NCI-H2029 (cell line): ENCODE data around the gene POLQ.
"Not testable (repeated sequence)": the region's sequence is repeated elsewhere in the genome, so short reads cannot be mapped to it uniquely, and the experiment has no call there.

Source experiments
- DNase-seq: peaks from one replicate; lab custom pipeline; 2025; lab: John Stamatoyannopoulos, UW

The POLQ gene

DNA sequence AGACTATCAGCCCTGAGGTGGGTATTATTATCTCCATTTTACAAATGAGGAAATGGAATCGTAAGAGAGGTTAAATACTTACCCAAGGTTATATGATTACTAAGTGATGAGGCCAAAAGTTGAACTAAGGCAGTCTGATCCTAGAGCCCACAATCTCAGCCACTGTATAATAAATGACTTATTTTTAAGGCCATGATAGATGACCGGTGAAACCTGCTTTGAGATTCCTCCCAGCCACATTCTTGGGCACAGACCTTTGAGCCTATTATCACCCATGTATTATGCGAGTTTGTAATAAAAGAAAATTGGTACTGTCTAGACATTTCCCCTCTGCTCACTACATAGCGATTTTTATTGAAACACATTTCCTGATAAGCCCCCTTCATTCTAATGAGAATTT, 37.4 kb downstream of the POLQ start:
- no peak for DNase-seq

DNA sequence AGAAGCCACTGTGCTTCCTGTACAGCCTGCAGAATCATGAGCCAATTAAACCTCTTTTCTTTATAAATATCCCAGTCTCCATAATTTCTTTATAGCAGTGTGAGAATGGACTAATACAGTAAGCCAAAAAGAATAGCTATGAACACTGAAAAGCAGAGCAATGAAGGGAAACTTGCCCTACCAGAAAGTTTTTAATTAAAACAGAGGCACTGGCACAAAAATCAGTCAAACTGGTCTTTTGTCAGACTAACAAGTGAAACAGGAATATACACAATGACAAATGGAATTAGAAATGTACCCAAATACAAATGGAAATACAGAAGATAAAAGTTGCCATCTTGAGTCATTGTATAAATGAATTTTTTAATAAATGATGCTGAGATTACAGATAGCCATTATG, 40.5 kb downstream of the POLQ start:
- no peak for DNase-seq

DNA sequence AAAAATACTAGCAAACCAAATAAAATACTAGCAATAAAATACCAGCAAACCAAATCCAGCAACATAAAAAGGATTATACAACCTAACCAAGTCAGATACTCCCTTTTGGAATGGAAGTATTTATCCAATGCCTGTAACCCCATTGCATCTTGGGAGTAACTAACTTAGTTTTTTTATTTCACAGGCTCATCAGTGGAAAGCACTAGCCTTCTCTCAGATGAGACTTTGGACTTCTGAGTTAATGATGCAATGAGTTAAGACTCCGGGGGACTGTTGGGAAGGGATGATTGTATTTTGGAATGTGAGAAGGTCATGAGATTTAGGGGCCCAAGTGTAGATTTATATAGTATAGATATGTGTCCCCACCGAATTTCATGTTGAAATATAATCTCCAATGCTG, 41.2 kb downstream of the POLQ start:
- no peak for DNase-seq

GRCh38 chr3:121496786-121497185, 49.0 kb downstream of the POLQ start:
- DNase-seq = no peak

- DNase-seq = no peak
Measured at GRCh38 chr3:121493431-121493830, 52.4 kb downstream of the POLQ start.

DNA sequence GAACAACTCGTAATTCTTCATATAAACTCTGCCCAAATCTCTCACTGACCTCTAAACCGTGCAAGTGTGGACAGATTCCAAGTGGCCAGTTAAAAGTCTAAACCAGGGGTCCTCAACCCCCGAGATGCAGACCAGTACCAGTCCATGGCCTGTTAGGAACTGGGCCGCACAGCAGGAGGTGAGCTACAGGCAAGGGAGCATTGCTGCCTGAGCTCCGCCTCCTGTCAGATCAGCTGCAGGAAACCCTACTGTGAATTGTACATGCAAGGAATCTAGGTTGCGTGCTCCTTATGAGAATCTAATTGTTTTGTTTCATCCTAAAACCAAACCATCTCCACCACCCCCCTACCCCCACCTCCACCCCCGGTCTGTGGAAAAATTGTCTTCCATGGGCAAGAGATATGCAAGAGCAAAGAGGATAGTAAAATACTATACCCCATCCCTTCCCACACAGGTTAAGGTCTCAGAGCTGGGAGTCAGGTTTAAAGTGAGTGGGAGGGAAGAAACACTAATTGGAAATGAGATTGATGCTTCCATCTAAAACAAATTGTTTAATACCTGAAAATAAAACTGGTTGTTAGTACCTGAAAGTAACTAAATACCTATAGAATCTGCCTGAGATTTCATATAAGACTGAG, 54.0 kb downstream of the POLQ start:
- DNase-seq = no peak

- DNase-seq = no peak
Measured at GRCh38 chr3:121490161-121490560, 55.6 kb downstream of the POLQ start.

DNA sequence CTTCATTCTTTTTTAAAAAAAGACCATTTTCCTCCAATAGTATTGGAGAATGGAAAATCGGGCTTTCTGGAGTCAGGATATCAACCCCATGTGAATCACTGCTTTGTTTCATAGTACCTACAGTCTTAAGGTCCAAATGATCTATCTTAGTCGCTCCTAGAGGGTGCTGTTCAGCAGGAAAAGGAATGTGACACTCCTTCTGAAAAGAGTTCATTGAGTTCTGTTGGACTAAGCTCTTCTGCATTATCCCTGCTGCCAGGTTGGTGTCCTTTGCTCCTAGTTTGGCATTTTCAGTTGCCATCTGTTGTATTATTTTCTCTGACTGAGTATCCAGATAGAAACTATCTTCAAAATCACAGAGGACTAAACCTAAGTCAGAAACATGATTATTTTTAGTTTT, 57.2 kb downstream of the POLQ start:
- DNase-seq = no peak

- no peak for DNase-seq
Measured at GRCh38 chr3:121483290-121483689, 62.5 kb downstream of the POLQ start.

- no peak for DNase-seq
Measured at GRCh38 chr3:121482660-121483059, 63.1 kb downstream of the POLQ start.

GRCh38 chr3:121481106-121481880, 64.5 kb downstream of the POLQ start:
- no peak for DNase-seq

DNA sequence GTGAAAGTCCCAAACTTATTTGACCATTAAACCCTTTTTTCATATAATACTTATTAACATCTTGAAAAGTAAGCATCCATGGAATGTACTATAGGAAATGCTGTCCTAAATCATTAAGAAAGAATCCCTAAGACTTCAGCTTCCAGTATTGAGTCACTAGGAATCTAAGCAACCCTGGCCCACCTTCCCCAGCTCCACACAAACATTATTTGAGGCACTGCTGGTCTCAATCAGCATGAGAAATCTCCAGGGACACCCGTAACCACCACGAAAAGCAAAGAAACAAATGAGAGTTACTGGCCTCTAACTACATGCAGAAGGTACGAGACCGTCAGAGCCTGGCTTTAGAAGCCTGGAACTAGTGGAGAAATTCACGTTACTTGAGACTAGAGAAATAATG, 68.2 kb downstream of the POLQ start:
- DNase-seq = no peak

GRCh38 chr3:121473001-121473400, 72.8 kb downstream of the POLQ start:
- DNase-seq = no peak

DNA sequence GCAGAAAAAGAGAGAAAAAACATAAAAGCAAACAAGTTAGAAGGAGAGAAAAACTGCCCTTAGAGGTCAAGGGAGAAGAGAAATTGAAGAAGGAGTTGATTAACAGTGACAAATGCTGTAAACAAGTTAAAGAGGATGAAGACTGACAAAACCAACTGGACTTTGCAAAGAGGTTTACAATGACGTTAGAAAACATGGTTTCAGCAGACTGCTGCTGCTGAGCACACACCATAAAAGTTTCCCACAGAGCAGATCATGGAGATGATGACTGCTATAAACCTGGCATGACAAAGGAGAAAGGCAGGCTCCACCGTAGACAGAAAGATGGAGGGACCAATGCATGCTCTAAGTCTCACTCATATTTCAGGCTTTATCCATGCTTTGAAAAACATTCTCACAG, 78.7 kb downstream of the POLQ start:
- DNase-seq = no peak

GRCh38 chr3:121463745-121464144, 82.0 kb downstream of the POLQ start:
- no peak for DNase-seq

- no peak for DNase-seq
Measured at GRCh38 chr3:121462565-121462964, 83.2 kb downstream of the POLQ start.

- not testable (repeated sequence) for DNase-seq
Measured at GRCh38 chr3:121451752-121452151, 94.0 kb downstream of the POLQ start.

DNA sequence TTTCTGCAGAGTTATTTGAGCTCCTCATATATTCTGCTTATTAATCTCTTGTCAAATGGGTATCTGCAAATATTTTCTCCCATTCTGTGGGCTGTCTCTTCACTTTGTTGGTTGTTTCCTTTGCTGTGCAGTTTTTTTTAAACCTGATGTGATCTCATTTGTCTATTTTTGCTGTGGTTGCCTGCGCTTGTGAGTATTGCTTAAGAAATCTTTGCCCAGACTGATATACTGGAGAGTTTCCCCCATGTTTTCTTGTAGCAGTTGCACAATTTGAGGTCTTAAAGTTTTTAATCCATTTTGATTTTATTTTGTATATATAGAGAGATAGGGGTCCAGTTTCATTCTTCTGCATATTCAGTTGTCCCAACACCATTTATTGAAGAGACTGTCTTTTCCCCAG, 102.3 kb downstream of the POLQ start:
- no peak for DNase-seq

DNA sequence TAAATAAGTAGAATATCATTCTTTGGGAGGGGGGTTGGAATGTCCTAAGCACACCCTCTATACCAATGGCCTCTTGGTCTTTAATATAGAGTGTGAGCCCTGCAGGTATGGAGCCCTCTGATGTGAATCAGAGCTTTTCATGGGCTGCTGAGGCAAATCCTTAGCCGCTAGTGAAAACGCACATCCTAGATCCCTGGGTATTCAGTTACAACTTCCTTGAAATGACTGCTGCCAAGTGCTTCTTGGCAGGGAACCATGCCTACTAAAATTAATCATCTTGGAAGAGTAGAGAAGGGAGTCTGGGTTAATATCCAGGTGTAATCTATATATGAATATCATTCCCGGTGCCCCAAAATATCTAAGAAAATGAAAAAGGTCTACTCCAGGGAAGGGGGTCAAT, 109.1 kb downstream of the POLQ start:
- peak; percentile 69 for DNase-seq

DNA sequence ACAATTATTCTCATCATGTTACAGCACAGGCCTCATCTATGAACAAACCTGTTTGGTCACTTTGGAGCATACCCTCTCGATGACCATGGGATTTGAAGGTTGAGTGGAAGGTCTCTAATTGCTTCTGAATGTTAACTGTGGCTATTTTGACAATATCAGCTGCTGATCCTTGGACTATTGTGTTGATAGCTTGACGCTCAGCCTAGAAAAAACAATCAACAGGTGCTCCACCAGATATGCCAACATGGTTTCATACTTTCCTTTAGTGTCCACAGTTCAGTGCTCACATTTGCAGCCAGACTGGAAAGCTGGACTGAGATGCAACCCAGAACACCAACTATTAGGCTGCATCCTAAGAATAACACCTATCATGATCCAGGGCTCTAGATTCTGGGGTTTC, 109.7 kb downstream of the POLQ start:
- peak; percentile 57 for DNase-seq

DNA sequence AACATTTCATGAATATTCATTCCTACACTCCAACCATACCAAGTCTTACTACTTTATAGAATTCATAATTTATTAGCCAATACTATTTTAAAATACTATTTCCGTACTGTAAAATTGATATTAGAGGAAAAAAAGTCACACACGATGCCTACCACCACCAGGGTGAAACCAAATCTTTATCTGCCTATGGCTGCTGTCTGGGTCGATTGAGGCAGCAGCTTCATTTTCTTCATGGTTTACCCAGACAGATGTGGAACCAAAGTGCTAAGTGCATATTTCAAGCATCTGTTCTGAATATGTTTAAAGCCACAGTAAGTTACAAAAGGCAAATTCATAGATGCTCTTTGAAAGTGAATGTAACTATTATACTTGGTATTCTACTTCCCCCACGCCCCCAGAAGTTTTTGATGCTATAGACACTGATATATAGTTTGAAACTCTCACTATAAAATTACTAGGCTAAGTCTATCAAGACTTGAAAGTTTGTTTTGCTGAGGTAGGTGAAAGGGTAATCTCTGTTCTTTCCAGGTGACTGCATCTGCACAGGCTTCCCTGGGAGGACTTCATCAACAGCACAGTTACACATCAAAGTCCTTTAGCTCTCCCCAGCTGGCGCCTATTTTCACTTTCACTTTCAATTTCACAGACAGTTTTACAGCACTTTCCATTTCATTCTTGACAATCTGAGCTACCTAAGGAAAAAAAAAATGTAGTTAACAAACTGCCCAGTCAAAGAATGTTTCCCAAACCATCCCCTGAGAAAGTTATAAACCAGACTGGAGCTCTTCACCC, 113.9 kb downstream of the POLQ start:
- DNase-seq = peak; percentile 48

DNA sequence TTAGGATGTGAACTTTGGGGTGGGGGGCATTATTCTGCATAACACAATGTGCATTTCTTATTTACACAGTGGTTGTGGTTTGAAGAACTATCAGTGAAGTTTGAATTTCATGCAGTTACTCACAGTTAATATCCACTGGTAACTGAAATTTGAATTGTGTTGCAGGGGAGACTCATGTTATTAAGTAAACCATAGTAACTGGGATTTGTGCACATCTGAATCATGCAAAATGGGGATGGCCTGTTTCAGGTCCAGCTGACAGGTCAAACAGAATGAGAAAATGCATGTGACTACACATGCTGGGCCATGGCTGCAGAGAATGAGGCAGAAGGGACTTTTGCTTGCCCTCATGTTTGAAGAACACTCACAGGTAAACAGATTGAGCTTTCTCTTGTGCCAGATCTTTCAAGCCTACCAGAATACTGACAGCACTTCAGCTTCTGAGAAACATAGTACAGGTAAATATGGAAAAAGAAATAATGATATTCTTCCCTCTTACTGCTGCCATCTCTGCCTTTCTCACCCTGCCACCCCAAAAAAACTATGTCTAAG, 115.0 kb downstream of the POLQ start:
- no peak for DNase-seq

DNA sequence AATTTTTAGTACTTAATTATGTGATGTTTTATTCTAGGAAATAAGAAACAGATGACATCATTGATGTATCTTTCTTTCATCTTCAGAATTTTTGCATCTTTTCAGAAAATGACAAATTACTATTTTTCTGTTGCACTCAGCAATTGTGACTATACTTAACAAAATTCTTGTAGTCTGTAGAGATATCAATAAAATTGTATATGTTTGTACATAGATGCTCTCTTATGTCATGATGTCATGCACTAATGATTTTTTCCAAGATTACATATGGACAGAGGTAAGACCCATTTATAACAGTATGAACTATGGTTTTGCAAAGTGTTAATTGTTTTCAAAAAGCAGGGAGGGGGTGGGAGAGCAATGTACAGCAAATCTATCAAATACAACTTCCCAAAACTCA, 121.2 kb downstream of the POLQ start:
- no peak for DNase-seq
